Vagina (tissue), 2 donors: ENCODE results near the gene FNBP1L. TPM values are rescaled to one million over a fixed set of nuclear protein-coding genes. Genes with fewer than 3 reads are reported as not detected.

Experiments used
- DNase-seq, 2 donors: peaks; one replicate each; pipeline ENCODE4 v3.0.0-alpha.2; 2017; ENCODE audit errors: extremely low spot score in 2 of 2
- H3K27ac ChIP-seq: fragments of 200-600 bp; sonication (generic); one replicate; pipeline ENCODE4 v1.5.1; 2019
- H3K27me3 ChIP-seq: fragments of 200-600 bp; sonication (generic); one replicate; pipeline ENCODE4 v1.5.1; 2019
- H3K36me3 ChIP-seq, 2 donors: fragments of 200-600 bp; sonication (generic); one replicate each; pipeline ENCODE4 v1.5.1; 2017 to 2019
- H3K4me1 ChIP-seq: fragments of 200-600 bp; sonication (generic); one replicate; pipeline ENCODE4 v1.5.1; 2019
- H3K4me3 ChIP-seq, 2 donors: fragments of 200-600 bp; sonication (generic); 1 replicate in 1 of 2; 2 replicates in 1 of 2; pipeline ENCODE4 v1.5.1; 2016 to 2019
- H3K9me3 ChIP-seq: fragments of 200-600 bp; sonication (generic); one replicate; pipeline ENCODE4 v1.5.1; 2019
- POLR2A ChIP-seq, 2 donors: fragments of 450-650 bp; IDR thresholded peaks; one replicate each; pipeline ENCODE4 v1.6.1; 2017; ENCODE audit warnings: antibody characterized with exemption in 2 of 2, mild to moderate bottlenecking in 2 of 2, moderate library complexity in 2 of 2
- POLR2AphosphoS5 ChIP-seq, 2 donors: sonication (generic); formaldehyde crosslinking; IDR thresholded peaks; one replicate each; pipeline ENCODE4 v1.9.0; 2017; ENCODE audit warnings: antibody characterized with exemption in 2 of 2, mild to moderate bottlenecking in 2 of 2, low read depth in 1 of 2; ENCODE audit not compliant: insufficient read depth in 1 of 2
- intact Hi-C: fragments of 100-400 bp; cut with DNase I; formaldehyde crosslinking; loops from one replicate; pipeline ENCODE4 v1.15.1; 2023
- total RNA-seq: library from RNA; depleted of rRNA; stranded (reverse); fragments of >200 nt; gene quantifications from one replicate; pipeline ENCODE4 v1.2.3, GENCODE V29; 2016
- TF ChIP-seq, protein P1 (sequence below), 3 experiments: fragments of 450-650 bp in 2 of 3; fragments of 200-600 bp in 1 of 3; sonication (generic) in 1 of 3; IDR thresholded peaks; one replicate each; pipeline ENCODE4 v1.5.1; 2017 to 2019; ENCODE audit warnings: antibody characterized with exemption in 3 of 3, mild to moderate bottlenecking in 2 of 3, moderate library complexity in 2 of 3

Gene FNBP1L
- total RNA-seq, 1 donor from 2014 or later = 16.9 TPM

DNA sequence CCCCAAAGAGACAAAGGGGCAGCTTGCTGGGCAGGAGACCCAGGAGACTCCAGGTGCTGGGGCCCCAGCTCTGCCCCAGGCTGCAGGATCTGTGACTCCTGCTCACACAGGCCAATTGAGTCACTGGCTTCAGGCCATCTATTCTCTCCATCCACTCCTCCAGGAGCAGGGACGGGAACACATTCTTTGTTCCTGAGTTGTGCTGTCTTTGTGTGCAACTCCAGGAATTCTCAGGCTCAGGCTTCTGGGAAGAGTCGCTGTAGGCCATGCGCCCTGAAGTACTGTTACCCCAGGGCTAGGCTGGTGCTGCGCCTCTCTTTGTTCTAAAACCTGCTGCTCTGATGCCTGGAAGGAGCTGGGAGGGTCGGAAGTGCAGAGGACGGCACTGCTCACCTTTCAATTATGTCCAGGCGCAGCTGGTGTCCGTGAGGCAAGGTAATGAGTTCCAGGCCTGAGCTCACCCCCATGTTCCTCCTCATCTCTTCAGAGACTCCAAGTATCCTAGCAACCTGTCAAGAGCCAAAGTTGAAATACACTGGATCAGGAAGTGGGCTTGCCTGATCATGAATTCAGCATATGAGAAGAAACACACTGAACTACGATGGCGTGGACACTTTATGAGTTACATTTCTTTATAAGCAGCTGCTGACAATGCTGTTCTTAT, 127.8 kb downstream of the FNBP1L start:
- Histone ChIP-seq H3K36me3 (peaks cover 0 to 38% of the 10 kb centered on the region in 2 donors), H3K9me3 (no peaks in the 10 kb centered on the region), H3K4me1 (peaks cover 48% of the 10 kb centered on the region), H3K4me3 (no peak overlapping the region), H3K27ac (no peak overlapping the region), H3K27me3 (no peaks in the 10 kb centered on the region)
- peak in 1 of 2 donors; percentile 64 for DNase-seq
- intact Hi-C loops = no loop called here
- TF ChIP-seq POLR2AphosphoS5 (IDR thresholded peaks at IDR 0.05; ENCODE audit: insufficient read depth in 1 of 2, low read depth in 1 of 2) = no peak
- no peak for TF ChIP-seq POLR2A (IDR thresholded peaks at IDR 0.05)
- TF ChIP-seq, protein P1, sequence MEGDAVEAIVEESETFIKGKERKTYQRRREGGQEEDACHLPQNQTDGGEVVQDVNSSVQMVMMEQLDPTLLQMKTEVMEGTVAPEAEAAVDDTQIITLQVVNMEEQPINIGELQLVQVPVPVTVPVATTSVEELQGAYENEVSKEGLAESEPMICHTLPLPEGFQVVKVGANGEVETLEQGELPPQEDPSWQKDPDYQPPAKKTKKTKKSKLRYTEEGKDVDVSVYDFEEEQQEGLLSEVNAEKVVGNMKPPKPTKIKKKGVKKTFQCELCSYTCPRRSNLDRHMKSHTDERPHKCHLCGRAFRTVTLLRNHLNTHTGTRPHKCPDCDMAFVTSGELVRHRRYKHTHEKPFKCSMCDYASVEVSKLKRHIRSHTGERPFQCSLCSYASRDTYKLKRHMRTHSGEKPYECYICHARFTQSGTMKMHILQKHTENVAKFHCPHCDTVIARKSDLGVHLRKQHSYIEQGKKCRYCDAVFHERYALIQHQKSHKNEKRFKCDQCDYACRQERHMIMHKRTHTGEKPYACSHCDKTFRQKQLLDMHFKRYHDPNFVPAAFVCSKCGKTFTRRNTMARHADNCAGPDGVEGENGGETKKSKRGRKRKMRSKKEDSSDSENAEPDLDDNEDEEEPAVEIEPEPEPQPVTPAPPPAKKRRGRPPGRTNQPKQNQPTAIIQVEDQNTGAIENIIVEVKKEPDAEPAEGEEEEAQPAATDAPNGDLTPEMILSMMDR (IDR thresholded peaks at IDR 0.05) = no peak

DNA sequence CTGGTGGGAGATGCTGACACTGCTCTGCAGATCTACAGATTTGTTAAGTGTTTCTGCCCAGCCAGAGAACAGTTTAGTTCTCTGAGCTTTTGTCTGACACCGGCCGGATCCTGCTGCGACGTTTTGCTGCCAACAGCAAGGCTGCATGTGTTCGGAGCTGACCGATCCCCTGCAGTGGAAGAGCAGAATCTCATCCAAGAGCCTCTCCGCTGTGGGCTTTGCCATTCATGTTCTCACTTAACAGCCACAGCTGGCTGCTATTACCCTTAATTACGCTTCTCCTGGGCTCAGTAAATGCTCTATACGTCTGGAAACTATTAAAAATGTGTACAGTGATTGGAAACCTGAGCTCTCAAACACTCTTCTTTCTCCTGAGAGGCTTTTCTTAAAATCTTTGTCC, 128.4 kb downstream of the FNBP1L start:
- intact Hi-C loops = no loop called here
- Histone ChIP-seq H3K36me3 (peaks cover 0 to 32% of the 10 kb centered on the region in 2 donors), H3K27ac (peak overlapping the region; percentile 4)

DNA sequence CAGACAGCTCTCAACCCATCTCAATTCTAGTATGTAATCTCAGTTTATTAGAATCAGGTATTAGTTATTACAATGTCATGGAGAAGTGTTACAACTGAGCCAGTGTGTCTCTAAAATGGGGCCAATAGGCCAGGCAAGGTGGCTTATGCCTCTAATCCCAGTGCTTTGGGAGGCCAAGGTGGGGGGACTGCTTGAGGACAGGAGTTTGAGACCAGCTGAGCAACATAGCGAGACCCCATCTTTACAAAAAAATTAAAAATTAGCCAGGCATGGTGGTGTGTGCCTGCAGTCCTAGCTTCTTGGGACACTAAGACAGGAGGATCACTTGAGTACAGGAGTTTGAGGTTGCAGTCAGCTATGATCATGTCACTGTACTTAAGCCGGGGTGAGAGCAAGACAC, 128.8 kb downstream of the FNBP1L start:
- peaks cover 0 to 29% of the 10 kb centered on the region in 2 donors for H3K36me3 ChIP-seq

More for the DNA sequence above, 128.4 kb downstream of the FNBP1L start:
- no peaks in the 10 kb centered on the region for H3K9me3 ChIP-seq
- no peak for TF ChIP-seq POLR2A (IDR thresholded peaks at IDR 0.05)
- TF ChIP-seq POLR2AphosphoS5 (IDR thresholded peaks at IDR 0.05; ENCODE audit: insufficient read depth in 1 of 2, low read depth in 1 of 2) = no peak
- TF ChIP-seq, protein P1 (IDR thresholded peaks at IDR 0.05) = no peak
- no peak overlapping the region for H3K4me3 ChIP-seq
- H3K4me1 ChIP-seq = peaks cover 49% of the 10 kb centered on the region
- peak in 1 of 2 donors; percentile 56 for DNase-seq
- H3K27me3 ChIP-seq = no peaks in the 10 kb centered on the region

DNA sequence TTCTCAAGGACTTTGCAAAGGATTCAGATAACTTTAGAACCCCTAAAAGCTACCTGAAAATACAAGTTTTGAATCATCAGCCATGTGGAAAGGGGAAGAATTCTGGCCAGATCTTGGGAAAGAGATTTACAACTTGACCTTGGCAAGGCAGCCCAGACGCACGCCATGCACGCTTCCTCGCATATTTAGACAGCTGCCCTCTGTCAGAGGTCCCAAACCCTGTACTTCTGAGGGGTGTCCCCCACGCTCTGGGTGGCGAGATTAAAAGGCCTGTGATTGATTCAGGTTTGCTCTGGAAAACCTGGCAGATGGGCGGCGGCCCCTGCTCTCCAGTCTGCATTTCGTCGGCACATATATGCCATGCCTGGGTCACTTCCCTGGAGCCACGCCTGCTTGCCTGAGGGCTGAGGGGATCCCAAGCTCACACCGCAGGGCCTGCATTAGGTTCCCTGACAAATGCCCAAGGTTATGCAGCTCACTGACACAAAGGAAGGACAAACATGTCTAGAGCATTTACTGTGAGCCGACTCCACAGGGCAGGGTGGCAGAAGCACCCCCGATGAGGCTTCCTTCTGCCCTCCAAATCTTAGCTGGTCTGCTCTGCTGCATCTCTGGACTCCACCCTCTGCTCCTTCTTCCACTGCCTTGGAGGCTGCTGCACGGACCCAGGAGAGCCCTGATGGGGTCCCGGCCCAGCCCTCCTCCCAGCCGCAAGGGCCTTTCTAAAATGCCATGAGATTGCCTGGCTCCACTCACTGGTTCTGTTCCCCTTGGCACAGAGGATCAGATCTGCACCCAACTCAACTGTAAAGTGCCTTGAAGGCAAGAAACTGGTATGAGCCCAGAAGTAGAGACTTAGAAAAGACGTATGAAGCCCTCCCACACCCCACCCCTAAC, 129.9 kb downstream of the FNBP1L start:
- no peak for TF ChIP-seq POLR2AphosphoS5 (IDR thresholded peaks at IDR 0.05; ENCODE audit: insufficient read depth in 1 of 2, low read depth in 1 of 2)
- TF ChIP-seq, protein P1 (IDR thresholded peaks at IDR 0.05) = no peak
- no peak for TF ChIP-seq POLR2A (IDR thresholded peaks at IDR 0.05)
- Histone ChIP-seq H3K9me3 (no peaks in the 10 kb centered on the region), H3K27ac (peak overlapping the region; percentile 17), H3K4me1 (peaks cover 49% of the 10 kb centered on the region), H3K4me3 (no peak overlapping the region), H3K27me3 (no peaks in the 10 kb centered on the region), H3K36me3 (peaks cover 0 to 29% of the 10 kb centered on the region in 2 donors)
- DNase-seq = peak in 1 of 2 donors; percentile 79
- intact Hi-C loops = no loop called here

More for the DNA sequence above, 128.8 kb downstream of the FNBP1L start:
- DNase-seq = peak in 1 of 2 donors; percentile 58
- Histone ChIP-seq H3K9me3 (no peaks in the 10 kb centered on the region), H3K27ac (peak overlapping the region; percentile 4), H3K4me1 (peaks cover 49% of the 10 kb centered on the region), H3K4me3 (no peak overlapping the region), H3K27me3 (no peaks in the 10 kb centered on the region)
- TF ChIP-seq POLR2AphosphoS5 (IDR thresholded peaks at IDR 0.05; ENCODE audit: insufficient read depth in 1 of 2, low read depth in 1 of 2) (no peak), POLR2A (IDR thresholded peaks at IDR 0.05) (no peak)
- TF ChIP-seq, protein P1 (IDR thresholded peaks at IDR 0.05) = no peak
- intact Hi-C loops = no loop called here
